ENCODE measurements around the gene RPN2. TPM values are rescaled to one million over a fixed set of nuclear protein-coding genes. Genes with fewer than 3 reads are reported as not detected.

The RPN2 gene
- total and polyA plus RNA-seq, 2 of the 13 experiments (the other 11 are each of a cell fraction or from before 2014, with no cell fraction given): 587 to 1,818 TPM

DNA sequence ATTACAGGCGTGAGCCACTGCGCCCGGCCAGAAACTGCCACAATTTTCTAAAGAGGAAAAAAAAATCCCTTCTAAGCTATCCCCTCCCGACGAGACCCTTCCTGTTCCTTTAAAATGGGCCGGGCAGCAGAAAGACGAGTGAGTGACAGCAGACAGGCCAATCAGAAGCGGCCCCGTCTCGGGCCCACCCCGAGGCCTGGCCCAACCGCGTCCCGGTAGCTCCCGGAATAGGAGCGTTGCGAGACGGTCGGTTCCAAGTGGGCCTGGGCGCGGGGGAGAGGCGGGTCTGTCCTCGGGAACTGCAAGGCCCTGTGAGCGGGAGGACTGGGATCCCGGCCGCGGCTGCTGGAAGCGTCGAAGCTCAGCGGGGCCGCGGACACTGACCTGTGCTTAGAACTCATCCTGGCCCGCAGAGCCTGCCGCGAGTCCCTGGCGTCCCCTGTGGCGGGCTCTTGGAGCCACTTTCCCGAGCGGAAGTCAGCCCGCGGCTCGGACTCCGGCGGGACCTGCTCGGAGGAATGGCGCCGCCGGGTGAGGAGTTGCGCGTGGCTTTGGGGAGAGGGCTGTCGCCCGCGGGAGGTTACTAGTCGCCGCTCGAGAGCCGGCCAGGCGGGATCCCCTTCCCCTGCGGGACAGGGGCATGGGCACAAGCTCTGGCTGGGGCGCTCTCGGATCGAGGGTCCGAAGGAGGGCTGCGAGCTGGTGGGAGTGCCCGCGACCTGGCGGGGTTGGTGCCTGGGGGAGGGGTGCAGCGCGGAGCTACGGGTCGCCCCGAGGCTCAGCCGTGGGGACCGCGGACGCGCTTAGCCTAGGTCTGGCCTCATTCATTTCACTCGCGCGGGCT lies at the start of gene RPN2, which contains the start of gene MROH8 (continued):
- peak; percentile 58; the same call in 1 of the 2 replicates for TF ChIP-seq NFKBIZ (CRISPR knock-in tag; IDR thresholded peaks at IDR 0.05)
- TF ChIP-seq PHF20 (CRISPR knock-in tag; IDR thresholded peaks at IDR 0.05): peak; percentile 86
- TF ChIP-seq LCORL (IDR thresholded peaks at IDR 0.05): no peak
- TF ChIP-seq LCORL (CRISPR knock-in tag; IDR thresholded peaks at IDR 0.05): peak; percentile 42
- no peak for TF ChIP-seq ZNF432 (CRISPR knock-in tag; IDR thresholded peaks at IDR 0.05; ENCODE audit: borderline replicate concordance)
- TF ChIP-seq ZNF205 (CRISPR knock-in tag; IDR thresholded peaks at IDR 0.05): peak; percentile 69
- TF ChIP-seq, protein P1, sequence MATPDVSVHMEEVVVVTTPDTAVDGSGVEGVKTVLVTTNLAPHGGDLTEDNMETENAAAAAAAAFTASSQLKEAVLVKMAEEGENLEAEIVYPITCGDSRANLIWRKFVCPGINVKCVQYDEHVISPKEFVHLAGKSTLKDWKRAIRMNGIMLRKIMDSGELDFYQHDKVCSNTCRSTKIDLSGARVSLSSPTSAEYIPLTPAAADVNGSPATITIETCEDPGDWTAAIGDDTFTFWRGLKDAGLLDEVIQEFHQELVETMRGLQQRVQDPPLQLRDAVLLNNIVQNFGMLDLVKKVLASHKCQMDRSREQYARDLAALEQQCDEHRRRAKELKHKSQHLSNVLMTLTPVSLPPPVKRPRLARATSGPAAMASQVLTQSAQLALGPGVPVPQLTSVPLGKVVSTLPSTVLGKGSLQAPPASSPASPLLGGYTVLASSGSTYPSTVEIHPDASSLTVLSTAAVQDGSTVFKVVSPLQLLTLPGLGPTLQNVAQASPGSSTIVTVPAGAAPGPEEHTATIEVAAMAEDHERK (CRISPR knock-in tag; IDR thresholded peaks at IDR 0.05; ENCODE audit: low read depth): no peak
- TF ChIP-seq, protein P2, sequence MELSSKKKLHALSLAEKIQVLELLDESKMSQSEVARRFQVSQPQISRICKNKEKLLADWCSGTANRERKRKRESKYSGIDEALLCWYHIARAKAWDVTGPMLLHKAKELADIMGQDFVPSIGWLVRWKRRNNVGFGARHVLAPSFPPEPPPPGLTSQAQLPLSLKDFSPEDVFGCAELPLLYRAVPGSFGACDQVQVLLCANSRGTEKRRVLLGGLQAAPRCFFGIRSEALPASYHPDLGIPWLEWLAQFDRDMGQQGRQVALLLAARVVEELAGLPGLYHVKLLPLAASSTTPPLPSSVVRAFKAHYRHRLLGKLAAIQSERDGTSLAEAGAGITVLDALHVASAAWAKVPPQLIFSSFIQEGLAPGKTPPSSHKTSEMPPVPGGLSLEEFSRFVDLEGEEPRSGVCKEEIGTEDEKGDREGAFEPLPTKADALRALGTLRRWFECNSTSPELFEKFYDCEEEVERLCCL (CRISPR knock-in tag; IDR thresholded peaks at IDR 0.05; ENCODE audit: borderline replicate concordance): no peak; the same call in 1 of the 2 replicates
- TF ChIP-seq HOXD1 (CRISPR knock-in tag; IDR thresholded peaks at IDR 0.05): peak; percentile 89; the same call in 1 of the 2 replicates
- no peak for TF ChIP-seq AKAP8 (CRISPR knock-in tag; IDR thresholded peaks at IDR 0.05)
- TF ChIP-seq, protein P3, sequence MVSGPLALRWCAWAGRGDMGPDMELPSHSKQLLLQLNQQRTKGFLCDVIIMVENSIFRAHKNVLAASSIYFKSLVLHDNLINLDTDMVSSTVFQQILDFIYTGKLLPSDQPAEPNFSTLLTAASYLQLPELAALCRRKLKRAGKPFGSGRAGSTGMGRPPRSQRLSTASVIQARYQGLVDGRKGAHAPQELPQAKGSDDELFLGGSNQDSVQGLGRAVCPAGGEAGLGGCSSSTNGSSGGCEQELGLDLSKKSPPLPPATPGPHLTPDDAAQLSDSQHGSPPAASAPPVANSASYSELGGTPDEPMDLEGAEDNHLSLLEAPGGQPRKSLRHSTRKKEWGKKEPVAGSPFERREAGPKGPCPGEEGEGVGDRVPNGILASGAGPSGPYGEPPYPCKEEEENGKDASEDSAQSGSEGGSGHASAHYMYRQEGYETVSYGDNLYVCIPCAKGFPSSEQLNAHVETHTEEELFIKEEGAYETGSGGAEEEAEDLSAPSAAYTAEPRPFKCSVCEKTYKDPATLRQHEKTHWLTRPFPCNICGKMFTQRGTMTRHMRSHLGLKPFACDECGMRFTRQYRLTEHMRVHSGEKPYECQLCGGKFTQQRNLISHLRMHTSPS (CRISPR knock-in tag; IDR thresholded peaks at IDR 0.05; ENCODE audit: low read depth): peak; percentile 69; the same call in 1 of the 2 replicates
- TF ChIP-seq NCOA2 (CRISPR knock-in tag; IDR thresholded peaks at IDR 0.05): peak; percentile 59; the same call in 1 of the 2 replicates
- TF ChIP-seq RAD21 (CRISPR knock-in tag; IDR thresholded peaks at IDR 0.05): peak; percentile 76
- peak; percentile 69; the same call in 1 of the 2 replicates for TF ChIP-seq ZNF17 (CRISPR knock-in tag; IDR thresholded peaks at IDR 0.05)
- peak; percentile 25; the same call in 1 of the 2 replicates for TF ChIP-seq SOX5 (CRISPR knock-in tag; IDR thresholded peaks at IDR 0.05; ENCODE audit: borderline replicate concordance)
- TF ChIP-seq, protein P4, sequence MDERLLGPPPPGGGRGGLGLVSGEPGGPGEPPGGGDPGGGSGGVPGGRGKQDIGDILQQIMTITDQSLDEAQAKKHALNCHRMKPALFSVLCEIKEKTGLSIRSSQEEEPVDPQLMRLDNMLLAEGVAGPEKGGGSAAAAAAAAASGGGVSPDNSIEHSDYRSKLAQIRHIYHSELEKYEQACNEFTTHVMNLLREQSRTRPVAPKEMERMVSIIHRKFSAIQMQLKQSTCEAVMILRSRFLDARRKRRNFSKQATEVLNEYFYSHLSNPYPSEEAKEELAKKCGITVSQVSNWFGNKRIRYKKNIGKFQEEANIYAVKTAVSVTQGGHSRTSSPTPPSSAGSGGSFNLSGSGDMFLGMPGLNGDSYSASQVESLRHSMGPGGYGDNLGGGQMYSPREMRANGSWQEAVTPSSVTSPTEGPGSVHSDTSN (CRISPR knock-in tag; IDR thresholded peaks at IDR 0.05): peak; percentile 99
- TF ChIP-seq, protein P5, sequence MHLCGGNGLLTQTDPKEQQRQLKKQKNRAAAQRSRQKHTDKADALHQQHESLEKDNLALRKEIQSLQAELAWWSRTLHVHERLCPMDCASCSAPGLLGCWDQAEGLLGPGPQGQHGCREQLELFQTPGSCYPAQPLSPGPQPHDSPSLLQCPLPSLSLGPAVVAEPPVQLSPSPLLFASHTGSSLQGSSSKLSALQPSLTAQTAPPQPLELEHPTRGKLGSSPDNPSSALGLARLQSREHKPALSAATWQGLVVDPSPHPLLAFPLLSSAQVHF (CRISPR knock-in tag; IDR thresholded peaks at IDR 0.05): no peak
- TF ChIP-seq ZNF34 (CRISPR knock-in tag; IDR thresholded peaks at IDR 0.05; ENCODE audit: borderline replicate concordance): peak; percentile 58; the same call in 1 of the 2 replicates
- TF ChIP-seq, protein P6, sequence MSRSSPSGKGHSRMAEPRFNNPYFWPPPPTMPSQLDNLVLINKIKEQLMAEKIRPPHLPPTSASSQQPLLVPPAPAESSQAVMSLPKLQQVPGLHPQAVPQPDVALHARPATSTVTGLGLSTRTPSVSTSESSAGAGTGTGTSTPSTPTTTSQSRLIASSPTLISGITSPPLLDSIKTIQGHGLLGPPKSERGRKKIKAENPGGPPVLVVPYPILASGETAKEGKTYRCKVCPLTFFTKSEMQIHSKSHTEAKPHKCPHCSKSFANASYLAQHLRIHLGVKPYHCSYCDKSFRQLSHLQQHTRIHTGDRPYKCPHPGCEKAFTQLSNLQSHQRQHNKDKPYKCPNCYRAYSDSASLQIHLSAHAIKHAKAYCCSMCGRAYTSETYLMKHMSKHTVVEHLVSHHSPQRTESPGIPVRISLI (CRISPR knock-in tag; IDR thresholded peaks at IDR 0.05; ENCODE audit: borderline replicate concordance): peak; percentile 86
- TF ChIP-seq PRPF4 (IDR thresholded peaks at IDR 0.05; ENCODE audit: low read depth, low read length, poor library complexity, severe bottlenecking): no peak
- 0 out of 2 replicates have a peak, but pooled peaks have one; percentile 35 for TF ChIP-seq ZNF138 (CRISPR knock-in tag; IDR thresholded peaks at IDR 0.05; ENCODE audit: low read depth)

Measured in HepG2 (cell line).